GM12878 (cell line): Measurements from ENCODE around the gene SIAH2. TPM values are rescaled to one million over a fixed set of nuclear protein-coding genes. Genes with fewer than 3 reads are reported as not detected.

Experiments used
- ASH2L ChIP-seq: fragments of 300-600, 200-600 bp; sonication (generic); IDR thresholded peaks from 2 replicates; pipeline ENCODE4 v1.6.1; 2017; ENCODE audit warnings: low read depth, mild to moderate bottlenecking, borderline replicate concordance
- BMI1 ChIP-seq: fragments of 450-650 bp; IDR thresholded peaks from 2 replicates; pipeline ENCODE4 v1.6.1; 2016; ENCODE audit warnings: mild to moderate bottlenecking, moderate library complexity, borderline replicate concordance
- CBX3 ChIP-seq: fragments of 200-600 bp; sonication (generic); IDR thresholded peaks from 2 replicates; pipeline ENCODE4 v1.6.1; 2016; ENCODE audit warnings: low read depth, borderline replicate concordance
- CREB1 ChIP-seq: IDR thresholded peaks from 2 replicates; pipeline ENCODE4 v1.6.1; 2012; ENCODE audit warnings: low read depth, mild to moderate bottlenecking, inconsistent platforms
- EED ChIP-seq: sonication (generic); IDR thresholded peaks from 2 replicates; pipeline ENCODE4 v1.6.1; 2016; ENCODE audit warnings: antibody characterized with exemption, low read depth
- GABPA ChIP-seq: IDR thresholded peaks from 2 replicates; pipeline ENCODE4 v1.6.1; 2014; ENCODE audit warnings: antibody characterized with exemption, low read depth, mild to moderate bottlenecking, inconsistent platforms
- HDGF ChIP-seq: fragments of 450-650 bp; IDR thresholded peaks from 2 replicates; pipeline ENCODE4 v1.6.1; 2016; ENCODE audit warnings: antibody characterized with exemption
- IRF4 ChIP-seq: IDR thresholded peaks from 2 replicates; pipeline ENCODE4 v1.6.1; 2011; ENCODE audit warnings: low read depth, low read length
- MTA2 ChIP-seq: fragments of 450-650 bp; IDR thresholded peaks from 2 replicates; pipeline ENCODE4 v1.6.1; 2016; ENCODE audit warnings: low read depth, mild to moderate bottlenecking, moderate library complexity
- MYC ChIP-seq: IDR thresholded peaks from 2 replicates; pipeline ENCODE4 v1.6.1; 2011; ENCODE audit warnings: mild to moderate bottlenecking, low read length, moderate library complexity, inconsistent platforms; ENCODE audit not compliant: insufficient read depth, insufficient replicate concordance, insufficient read length, severe bottlenecking
- NBN ChIP-seq: fragments of 450-650 bp; IDR thresholded peaks from 2 replicates; pipeline ENCODE4 v1.6.1; 2016
- NR2F1 ChIP-seq: fragments of 450-650 bp; conservative IDR thresholded peaks from 2 replicates; pipeline ENCODE4 v1.6.1; 2017; ENCODE audit warnings: mild to moderate bottlenecking
- POU2F2 ChIP-seq: IDR thresholded peaks from 3 replicates; pipeline ENCODE4 v1.6.1; 2011; ENCODE audit warnings: low read depth, mild to moderate bottlenecking, low read length, borderline replicate concordance
- STAT3 ChIP-seq: IDR thresholded peaks from 2 replicates; pipeline ENCODE4 v1.6.1; 2011; ENCODE audit warnings: low read depth, low read length, improper control_type of control experiment
- TAF1 ChIP-seq: IDR thresholded peaks from 2 replicates; pipeline ENCODE4 v1.6.1; 2011; ENCODE audit warnings: mild to moderate bottlenecking, low read depth, low read length, borderline replicate concordance
- TCF7 ChIP-seq: IDR thresholded peaks from 2 replicates; pipeline ENCODE4 v1.6.1; 2014; ENCODE audit warnings: antibody characterized with exemption, borderline replicate concordance
- polyA plus RNA-seq, 11 experiments: library from polyadenylated mRNA; depleted of rRNA in 4 of 11; unstranded in 6 of 11; stranded (reverse) in 5 of 11; fragments of >200 nt; fragmentation: Nextera tagmentation in 4 of 11; fragmentation: Illumina TruSeq in 1 of 11; extraction: Ambion mirVana in 4 of 11; extraction: Trizol in 1 of 11; gene quantifications; 1 replicate in 1 of 11; 2 replicates in 10 of 11; pipeline versions ENCODE4 v1.2.1 to v1.2.3, GENCODE V29; 2011 to 2016; ENCODE audit warnings: inconsistent platforms in 2 of 11, missing spikeins in 2 of 11, low read depth in 1 of 11
- total RNA-seq, 4 experiments: library from RNA; depleted of rRNA in 3 of 4; stranded (reverse); fragments of >200 nt in 3 of 4; fragmentation: Illumina TruSeq in 1 of 4; extraction: Trizol in 1 of 4; gene quantifications; 2 replicates each; pipeline versions ENCODE4 v1.2.1 to v1.2.3, GENCODE V29; 2013 to 2021
- TF ChIP-seq, protein P1 (sequence below): fragments of 450-650 bp; IDR thresholded peaks from 2 replicates; pipeline ENCODE4 v1.6.1; 2017; ENCODE audit warnings: mild to moderate bottlenecking, low read depth, inconsistent platforms; ENCODE audit not compliant: poor library complexity, severe bottlenecking
- TF ChIP-seq, protein P2 (sequence below): IDR thresholded peaks from 2 replicates; pipeline ENCODE4 v1.6.1; 2012; ENCODE audit warnings: mild to moderate bottlenecking, low read depth, low read length
- TF ChIP-seq, protein P3 (sequence below): fragments of 450-650 bp; IDR thresholded peaks from 2 replicates; pipeline ENCODE4 v1.6.1; 2017; ENCODE audit warnings: borderline replicate concordance
- TF ChIP-seq, protein P4 (sequence below), 3 experiments: IDR thresholded peaks in 2 of 3; conservative IDR thresholded peaks in 1 of 3; 2 replicates each; pipeline ENCODE4 v1.5.1; 2011; ENCODE audit warnings: low read depth in 3 of 3, low read length in 3 of 3, mild to moderate bottlenecking in 3 of 3, control low read depth in 2 of 3, moderate library complexity in 2 of 3, inconsistent platforms in 1 of 3, mixed read lengths in 1 of 3; ENCODE audit not compliant: control insufficient read depth in 2 of 3, insufficient read depth in 1 of 3; ENCODE audit errors: extremely low read depth in 1 of 3

Gene SIAH2
- total and polyA plus RNA-seq, 10 of the 15 experiments (the other 5 are each of a cell fraction or from before 2014, with no cell fraction given): 3.3 to 51.5 (median 29.7) TPM

DNA sequence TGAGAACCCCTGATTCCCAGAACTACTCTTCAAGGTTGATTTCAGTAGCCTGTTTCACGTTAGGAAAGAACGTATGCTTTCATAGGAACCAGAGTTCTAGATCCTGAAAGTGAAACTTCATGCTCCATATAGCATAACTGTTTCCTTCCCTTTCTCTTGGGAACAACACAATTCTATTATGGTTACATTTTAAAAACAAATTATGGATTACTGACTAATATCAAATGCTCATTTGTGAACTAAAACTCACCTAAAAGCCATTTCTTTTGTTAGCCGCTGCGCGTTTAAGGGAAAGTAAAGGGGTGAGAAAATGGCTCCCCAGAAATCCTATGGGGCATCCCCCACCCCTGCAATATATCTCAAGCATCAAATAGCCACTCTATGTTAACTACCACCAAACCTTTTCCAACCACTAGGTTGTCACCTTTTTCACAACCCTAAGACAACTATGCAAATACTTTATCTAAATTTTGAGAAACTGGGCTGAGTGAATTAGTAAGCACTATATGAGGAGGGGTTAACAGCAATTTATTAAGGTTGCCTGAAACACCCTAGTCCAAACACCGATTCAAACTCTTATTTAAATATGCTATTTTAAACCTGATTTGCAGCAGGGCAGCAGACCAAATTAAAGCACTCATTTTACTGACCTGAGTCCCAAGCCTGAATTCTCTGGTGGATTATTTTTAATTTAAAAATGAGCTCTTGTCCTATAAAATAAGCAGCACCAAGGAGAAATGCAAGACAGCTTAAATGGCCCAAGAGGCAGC lies 2.4 kb downstream of the SIAH2 start (continued):
- TF ChIP-seq, protein P1, sequence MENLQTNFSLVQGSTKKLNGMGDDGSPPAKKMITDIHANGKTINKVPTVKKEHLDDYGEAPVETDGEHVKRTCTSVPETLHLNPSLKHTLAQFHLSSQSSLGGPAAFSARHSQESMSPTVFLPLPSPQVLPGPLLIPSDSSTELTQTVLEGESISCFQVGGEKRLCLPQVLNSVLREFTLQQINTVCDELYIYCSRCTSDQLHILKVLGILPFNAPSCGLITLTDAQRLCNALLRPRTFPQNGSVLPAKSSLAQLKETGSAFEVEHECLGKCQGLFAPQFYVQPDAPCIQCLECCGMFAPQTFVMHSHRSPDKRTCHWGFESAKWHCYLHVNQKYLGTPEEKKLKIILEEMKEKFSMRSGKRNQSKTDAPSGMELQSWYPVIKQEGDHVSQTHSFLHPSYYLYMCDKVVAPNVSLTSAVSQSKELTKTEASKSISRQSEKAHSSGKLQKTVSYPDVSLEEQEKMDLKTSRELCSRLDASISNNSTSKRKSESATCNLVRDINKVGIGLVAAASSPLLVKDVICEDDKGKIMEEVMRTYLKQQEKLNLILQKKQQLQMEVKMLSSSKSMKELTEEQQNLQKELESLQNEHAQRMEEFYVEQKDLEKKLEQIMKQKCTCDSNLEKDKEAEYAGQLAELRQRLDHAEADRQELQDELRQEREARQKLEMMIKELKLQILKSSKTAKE: peak; percentile 50
- TF ChIP-seq TAF1 (no peak), IRF4 (peak; percentile 6; the same call in 1 of the 2 replicates), EED (peak; percentile 57; the same call in 1 of the 2 replicates), POU2F2 (peak; percentile 76; the same call in 1 of the 3 replicates), STAT3 (no peak), ASH2L (no peak), MYC (no peak), HDGF (no peak), GABPA (0 out of 2 replicates have a peak, but pooled peaks have one; percentile 7), NBN (peak; percentile 40; the same call in 1 of the 2 replicates), MTA2 (peak; percentile 73), BMI1 (peak; percentile 60; the same call in 1 of the 2 replicates), CREB1 (no peak), TCF7 (no peak), NR2F1 (peak; percentile 83), CBX3 (no peak)
- TF ChIP-seq, protein P2, sequence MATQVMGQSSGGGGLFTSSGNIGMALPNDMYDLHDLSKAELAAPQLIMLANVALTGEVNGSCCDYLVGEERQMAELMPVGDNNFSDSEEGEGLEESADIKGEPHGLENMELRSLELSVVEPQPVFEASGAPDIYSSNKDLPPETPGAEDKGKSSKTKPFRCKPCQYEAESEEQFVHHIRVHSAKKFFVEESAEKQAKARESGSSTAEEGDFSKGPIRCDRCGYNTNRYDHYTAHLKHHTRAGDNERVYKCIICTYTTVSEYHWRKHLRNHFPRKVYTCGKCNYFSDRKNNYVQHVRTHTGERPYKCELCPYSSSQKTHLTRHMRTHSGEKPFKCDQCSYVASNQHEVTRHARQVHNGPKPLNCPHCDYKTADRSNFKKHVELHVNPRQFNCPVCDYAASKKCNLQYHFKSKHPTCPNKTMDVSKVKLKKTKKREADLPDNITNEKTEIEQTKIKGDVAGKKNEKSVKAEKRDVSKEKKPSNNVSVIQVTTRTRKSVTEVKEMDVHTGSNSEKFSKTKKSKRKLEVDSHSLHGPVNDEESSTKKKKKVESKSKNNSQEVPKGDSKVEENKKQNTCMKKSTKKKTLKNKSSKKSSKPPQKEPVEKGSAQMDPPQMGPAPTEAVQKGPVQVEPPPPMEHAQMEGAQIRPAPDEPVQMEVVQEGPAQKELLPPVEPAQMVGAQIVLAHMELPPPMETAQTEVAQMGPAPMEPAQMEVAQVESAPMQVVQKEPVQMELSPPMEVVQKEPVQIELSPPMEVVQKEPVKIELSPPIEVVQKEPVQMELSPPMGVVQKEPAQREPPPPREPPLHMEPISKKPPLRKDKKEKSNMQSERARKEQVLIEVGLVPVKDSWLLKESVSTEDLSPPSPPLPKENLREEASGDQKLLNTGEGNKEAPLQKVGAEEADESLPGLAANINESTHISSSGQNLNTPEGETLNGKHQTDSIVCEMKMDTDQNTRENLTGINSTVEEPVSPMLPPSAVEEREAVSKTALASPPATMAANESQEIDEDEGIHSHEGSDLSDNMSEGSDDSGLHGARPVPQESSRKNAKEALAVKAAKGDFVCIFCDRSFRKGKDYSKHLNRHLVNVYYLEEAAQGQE: no peak
- TF ChIP-seq, protein P3, sequence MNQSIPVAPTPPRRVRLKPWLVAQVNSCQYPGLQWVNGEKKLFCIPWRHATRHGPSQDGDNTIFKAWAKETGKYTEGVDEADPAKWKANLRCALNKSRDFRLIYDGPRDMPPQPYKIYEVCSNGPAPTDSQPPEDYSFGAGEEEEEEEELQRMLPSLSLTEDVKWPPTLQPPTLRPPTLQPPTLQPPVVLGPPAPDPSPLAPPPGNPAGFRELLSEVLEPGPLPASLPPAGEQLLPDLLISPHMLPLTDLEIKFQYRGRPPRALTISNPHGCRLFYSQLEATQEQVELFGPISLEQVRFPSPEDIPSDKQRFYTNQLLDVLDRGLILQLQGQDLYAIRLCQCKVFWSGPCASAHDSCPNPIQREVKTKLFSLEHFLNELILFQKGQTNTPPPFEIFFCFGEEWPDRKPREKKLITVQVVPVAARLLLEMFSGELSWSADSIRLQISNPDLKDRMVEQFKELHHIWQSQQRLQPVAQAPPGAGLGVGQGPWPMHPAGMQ: no peak
- TF ChIP-seq, protein P4, sequence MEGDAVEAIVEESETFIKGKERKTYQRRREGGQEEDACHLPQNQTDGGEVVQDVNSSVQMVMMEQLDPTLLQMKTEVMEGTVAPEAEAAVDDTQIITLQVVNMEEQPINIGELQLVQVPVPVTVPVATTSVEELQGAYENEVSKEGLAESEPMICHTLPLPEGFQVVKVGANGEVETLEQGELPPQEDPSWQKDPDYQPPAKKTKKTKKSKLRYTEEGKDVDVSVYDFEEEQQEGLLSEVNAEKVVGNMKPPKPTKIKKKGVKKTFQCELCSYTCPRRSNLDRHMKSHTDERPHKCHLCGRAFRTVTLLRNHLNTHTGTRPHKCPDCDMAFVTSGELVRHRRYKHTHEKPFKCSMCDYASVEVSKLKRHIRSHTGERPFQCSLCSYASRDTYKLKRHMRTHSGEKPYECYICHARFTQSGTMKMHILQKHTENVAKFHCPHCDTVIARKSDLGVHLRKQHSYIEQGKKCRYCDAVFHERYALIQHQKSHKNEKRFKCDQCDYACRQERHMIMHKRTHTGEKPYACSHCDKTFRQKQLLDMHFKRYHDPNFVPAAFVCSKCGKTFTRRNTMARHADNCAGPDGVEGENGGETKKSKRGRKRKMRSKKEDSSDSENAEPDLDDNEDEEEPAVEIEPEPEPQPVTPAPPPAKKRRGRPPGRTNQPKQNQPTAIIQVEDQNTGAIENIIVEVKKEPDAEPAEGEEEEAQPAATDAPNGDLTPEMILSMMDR (IDR thresholded peaks at IDR 0.05 in 2 of 3, conservative IDR thresholded peaks at IDR 0.05 in 1 of 3; ENCODE audit: control insufficient read depth in 2 of 3, extremely low read depth in 1 of 3, insufficient read depth in 1 of 3, low read depth in 3 of 3, low read length in 3 of 3): no peak
